HEK293T (cell line): Measurements from ENCODE around the gene PCNX1.

ENCODE experiments used
- BHLHE40 ChIP-seq: fragments of 450-650 bp; IDR thresholded peaks from 2 replicates; pipeline ENCODE4 v1.6.1; 2016; ENCODE audit warnings: mild to moderate bottlenecking, moderate library complexity, borderline replicate concordance
- ELF4 ChIP-seq: fragments of 450-650 bp; IDR thresholded peaks from 2 replicates; pipeline ENCODE4 v1.6.1; 2017; ENCODE audit warnings: antibody characterized with exemption
- FOXA1 ChIP-seq: fragments of 450-650 bp; IDR thresholded peaks from 2 replicates; pipeline ENCODE4 v1.6.1; 2016; ENCODE audit warnings: mild to moderate bottlenecking
- FOXK2 ChIP-seq: fragments of 450-650 bp; IDR thresholded peaks from 2 replicates; pipeline ENCODE4 v1.6.1; 2016; ENCODE audit warnings: mild to moderate bottlenecking
- HDGF ChIP-seq: fragments of 450-650 bp; IDR thresholded peaks from 2 replicates; pipeline ENCODE4 v1.6.1; 2017; ENCODE audit warnings: antibody characterized with exemption, borderline replicate concordance
- L3MBTL2 ChIP-seq: fragments of 450-650 bp; conservative IDR thresholded peaks from 2 replicates; pipeline ENCODE4 v1.6.1; 2016; ENCODE audit warnings: mild to moderate bottlenecking
- NFRKB ChIP-seq: fragments of 450-650 bp; IDR thresholded peaks from 2 replicates; pipeline ENCODE4 v1.6.1; 2016; ENCODE audit warnings: mild to moderate bottlenecking, moderate library complexity
- TF ChIP-seq, protein P1 (sequence below): fragments of 450-650 bp; IDR thresholded peaks from 2 replicates; pipeline ENCODE4 v1.6.1; 2016

DNA sequence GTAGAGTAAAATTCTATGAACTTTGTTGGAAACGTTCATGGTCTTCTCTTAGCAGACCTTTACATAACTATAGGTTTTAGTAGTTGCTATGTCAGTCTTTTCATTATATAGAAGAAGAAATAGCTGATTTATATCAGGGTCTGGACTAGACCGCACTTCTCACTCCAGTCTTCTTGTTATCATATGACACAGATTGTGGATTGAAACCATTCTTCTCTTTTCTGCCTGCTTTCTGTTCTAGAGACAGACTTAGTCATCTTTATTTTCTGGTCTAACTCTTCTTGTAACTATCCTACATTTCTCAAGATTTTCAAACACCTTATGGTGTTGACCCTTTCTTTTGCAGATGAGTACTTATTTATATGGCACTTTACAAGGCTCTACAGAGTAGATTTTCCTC is 55.7 kb downstream of the PCNX1 start:
- TF ChIP-seq ELF4 (no peak), FOXA1 (no peak), NFRKB (no peak), BHLHE40 (no peak), L3MBTL2 (no peak), HDGF (no peak), FOXK2 (no peak)
- TF ChIP-seq, protein P1, sequence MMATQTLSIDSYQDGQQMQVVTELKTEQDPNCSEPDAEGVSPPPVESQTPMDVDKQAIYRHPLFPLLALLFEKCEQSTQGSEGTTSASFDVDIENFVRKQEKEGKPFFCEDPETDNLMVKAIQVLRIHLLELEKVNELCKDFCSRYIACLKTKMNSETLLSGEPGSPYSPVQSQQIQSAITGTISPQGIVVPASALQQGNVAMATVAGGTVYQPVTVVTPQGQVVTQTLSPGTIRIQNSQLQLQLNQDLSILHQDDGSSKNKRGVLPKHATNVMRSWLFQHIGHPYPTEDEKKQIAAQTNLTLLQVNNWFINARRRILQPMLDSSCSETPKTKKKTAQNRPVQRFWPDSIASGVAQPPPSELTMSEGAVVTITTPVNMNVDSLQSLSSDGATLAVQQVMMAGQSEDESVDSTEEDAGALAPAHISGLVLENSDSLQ = no peak
